Stimulated activated CD4-positive, alpha-beta T cell treated with anti-CD3 and anti-CD28 coated beads, Interleukin-4, amount 100 ng/mL, for 48 hours (primary cell): ENCODE data around the gene KCP.
"Not testable (repeated sequence)": the region's sequence is repeated elsewhere in the genome, so short reads cannot be mapped to it uniquely, and the experiment has no call there.

Source experiments
- DNase-seq, 2 donors: peaks; one replicate each; pipeline ENCODE4 v3.0.0-alpha.2; 2020; ENCODE audit warnings: low read depth in 2 of 2

The KCP gene

GRCh38 chr7:128910569-128910945 is at the start of gene KCP:
KCP (minus strand) TSS chr7:128910709; CDS start chr7:128910676, 33 bp downstream.
- no peak for DNase-seq

- no peak for DNase-seq
These were observed 48.8 kb upstream of the KCP start for GRCh38 chr7:128959296-128959695.

- DNase-seq, result no peak
These were observed 45.5 kb upstream of the KCP start for GRCh38 chr7:128955981-128956380.

GRCh38 chr7:128954830-128955802 is 44.6 kb upstream of the KCP start:
- no peak for DNase-seq

GRCh38 chr7:128954150-128954549 is 43.6 kb upstream of the KCP start:
- DNase-seq, result no peak

- DNase-seq, result no peak
These were observed 40.8 kb upstream of the KCP start for GRCh38 chr7:128951296-128951695.

- no peak for DNase-seq
These were observed 38.7 kb upstream of the KCP start for GRCh38 chr7:128948976-128949760.

GRCh38 chr7:128948312-128948973 is 37.9 kb upstream of the KCP start:
- DNase-seq, result no peak

GRCh38 chr7:128947854-128948253 is 37.3 kb upstream of the KCP start:
- no peak for DNase-seq

- DNase-seq, result no peak
These were observed 36.7 kb upstream of the KCP start for GRCh38 chr7:128946936-128947830.

- no peak for DNase-seq
These were observed 35.3 kb upstream of the KCP start for GRCh38 chr7:128945668-128946366.

GRCh38 chr7:128944487-128945236 is 34.2 kb upstream of the KCP start:
- DNase-seq, result no peak

GRCh38 chr7:128943251-128943650 is 32.7 kb upstream of the KCP start:
- DNase-seq, result not testable (repeated sequence)

- DNase-seq, result no peak
These were observed 31.5 kb upstream of the KCP start for GRCh38 chr7:128941946-128942526.

- no peak for DNase-seq
These were observed 30.9 kb upstream of the KCP start for GRCh38 chr7:128941323-128941890.

- no peak for DNase-seq
These were observed 30.2 kb upstream of the KCP start for GRCh38 chr7:128940494-128941322.

GRCh38 chr7:128939861-128940410 is 29.4 kb upstream of the KCP start:
- DNase-seq, result no peak
